HCT116 (cell line): Measurements from ENCODE around the gene ITGA7. TPM values are rescaled to one million over a fixed set of nuclear protein-coding genes. Genes with fewer than 3 reads are reported as not detected.

Experiments
- ATAC-seq: fragments of 200-7000 bp; cut with Tn5 transposase; 2 replicates; pipeline ENCODE4 v1.9.1; 2020; ENCODE audit warnings: mild to moderate bottlenecking, moderate library complexity
- BruUV-seq: library from RNA; stranded (reverse); fragments of 400-500 nt; replicated peaks from 2 replicates; lab custom pipeline; 2021; lab: Mats Ljungman, UMichigan
- CTCF ChIA-PET: fragments of 300-600 bp; sonication (Branson Sonifier 250); formaldehyde crosslinking; loops from one replicate; lab custom pipeline; 2021; ENCODE audit warnings: antibody characterized with exemption; lab: Charles Lee
- POLR2A ChIA-PET: fragments of 300-600, 350-600 bp; sonication (Branson Sonifier 250); formaldehyde crosslinking; loops from one replicate; lab custom pipeline; 2021; ENCODE audit warnings: antibody characterized with exemption; lab: Charles Lee
- RAD21 ChIA-PET, 2 experiments: fragments of 300-600 bp; sonication (Branson Sonifier 250); formaldehyde crosslinking; loops; one replicate each; lab custom pipeline; 2023; ENCODE audit warnings: low total read pairs in 2 of 2; ENCODE audit not compliant: uncharacterized antibody in 2 of 2, unreplicated experiment in 2 of 2, low non-redundant PET in 1 of 2; lab: Charles Lee
- DNase-seq: peaks from one replicate; pipeline ENCODE4 v3.0.0-alpha.2; 2010; ENCODE audit warnings: low read depth, low spot score
- H2AFZ ChIP-seq: fragments of 200-600 bp; shearing (Covaris generic), sonication (generic); 2 replicates; pipeline ENCODE4 v1.6.1; 2017; ENCODE audit warnings: low read depth, mixed run types, mixed read lengths, antibody characterized with exemption, low read length; ENCODE audit not compliant: poor library complexity, severe bottlenecking
- H3K27ac ChIP-seq: 2 replicates; pipeline ENCODE4 v1.5.1; 2012; ENCODE audit warnings: low read depth, low read length
- H3K27me3 ChIP-seq: fragments of 200-600 bp; sonication (generic); 2 replicates; pipeline ENCODE4 v1.6.1; 2016; ENCODE audit warnings: mixed run types, low read length, mixed read lengths; ENCODE audit not compliant: insufficient read depth
- H3K36me3 ChIP-seq, 2 experiments: fragments of 200-500 bp in 1 of 2; fragments of 200-600 bp in 1 of 2; sonication (Bioruptor generic) in 1 of 2; sonication (generic) in 1 of 2; 2 replicates each; pipeline versions ENCODE4 v1.5.1 to v1.6.1; 2014 to 2016; ENCODE audit warnings: low read length in 2 of 2, inconsistent platforms in 1 of 2, mixed read lengths in 1 of 2, mixed run types in 1 of 2; ENCODE audit not compliant: insufficient read depth in 2 of 2, control insufficient read depth in 1 of 2
- H3K4me1 ChIP-seq, 2 experiments: fragments of 200-600 bp in 1 of 2; sonication (generic) in 1 of 2; 2 replicates each; pipeline versions ENCODE4 v1.5.1 to v1.6.1; 2012 to 2017; ENCODE audit warnings: low read length in 2 of 2, inconsistent platforms in 1 of 2, mild to moderate bottlenecking in 1 of 2, mixed read lengths in 1 of 2, mixed run types in 1 of 2, moderate library complexity in 1 of 2; ENCODE audit not compliant: insufficient read depth in 2 of 2, control insufficient read depth in 1 of 2
- H3K4me2 ChIP-seq: fragments of 200-600 bp; sonication (generic); 2 replicates; pipeline ENCODE4 v1.6.1; 2017; ENCODE audit warnings: mixed run types, low read length, mixed read lengths
- H3K4me3 ChIP-seq, 2 experiments: fragments of 200-600 bp in 1 of 2; sonication (generic) in 1 of 2; replicated peaks in 1 of 2; 2 replicates each; pipeline ENCODE4 v1.5.1; 2011 to 2016; ENCODE audit warnings: low read length in 2 of 2, control low read depth in 1 of 2, low read depth in 1 of 2, mild to moderate bottlenecking in 1 of 2, mixed read lengths in 1 of 2, mixed run types in 1 of 2
- H3K79me2 ChIP-seq: fragments of 200-600 bp; sonication (generic); 2 replicates; pipeline ENCODE4 v1.6.1; 2017; ENCODE audit warnings: mild to moderate bottlenecking, mixed run types, low read length, moderate library complexity, mixed read lengths; ENCODE audit not compliant: insufficient read depth
- H3K9ac ChIP-seq: fragments of 200-600 bp; sonication (generic); 2 replicates; pipeline ENCODE4 v1.6.1; 2016; ENCODE audit warnings: low read length, mixed read lengths
- H3K9me2 ChIP-seq: fragments of 200-600 bp; sonication (generic), shearing (Covaris generic); 2 replicates; pipeline ENCODE4 v1.6.1; 2017; ENCODE audit warnings: mixed run types, mild to moderate bottlenecking, moderate library complexity; ENCODE audit not compliant: insufficient read depth
- H3K9me3 ChIP-seq, 2 experiments: fragments of 200-500 bp in 1 of 2; fragments of 200-600 bp in 1 of 2; sonication (Bioruptor generic) in 1 of 2; sonication (generic) in 1 of 2; 2 replicates each; pipeline ENCODE4 v1.6.1; 2014 to 2017; ENCODE audit warnings: low read length in 2 of 2, mixed read lengths in 2 of 2, inconsistent platforms in 1 of 2, low read depth in 1 of 2, mild to moderate bottlenecking in 1 of 2, mixed run types in 1 of 2, moderate library complexity in 1 of 2; ENCODE audit not compliant: control insufficient read depth in 1 of 2, insufficient read depth in 1 of 2
- H4K20me1 ChIP-seq: fragments of 200-600 bp; sonication (generic), shearing (Covaris generic); 2 replicates; pipeline ENCODE4 v1.6.1; 2017; ENCODE audit warnings: mixed run types, mild to moderate bottlenecking, moderate library complexity; ENCODE audit not compliant: insufficient read depth
- CBX3 ChIP-seq: IDR thresholded peaks from 2 replicates; pipeline ENCODE4 v1.6.1; 2012; ENCODE audit warnings: low read depth
- CEBPB ChIP-seq: IDR thresholded peaks from 2 replicates; pipeline ENCODE4 v1.6.1; 2012; ENCODE audit warnings: low read depth
- EGR1 ChIP-seq: IDR thresholded peaks from 2 replicates; pipeline ENCODE4 v1.6.1; 2012; ENCODE audit warnings: low read depth
- ELF1 ChIP-seq: IDR thresholded peaks from 2 replicates; pipeline ENCODE4 v1.6.1; 2012; ENCODE audit warnings: low read depth, borderline replicate concordance
- EZH2 ChIP-seq: fragments of 200-600 bp; sonication (generic); IDR thresholded peaks from 2 replicates; pipeline ENCODE4 v1.6.1; 2017; ENCODE audit warnings: antibody characterized with exemption, mixed run types
- EZH2phosphoT487 ChIP-seq: fragments of 200-600 bp; IDR thresholded peaks from 2 replicates; pipeline ENCODE4 v1.6.1; 2018; ENCODE audit warnings: antibody characterized with exemption, borderline replicate concordance
- JUND ChIP-seq: IDR thresholded peaks from 2 replicates; pipeline ENCODE4 v1.6.1; 2012
- POLR2AphosphoS5 ChIP-seq: IDR thresholded peaks from 2 replicates; pipeline ENCODE4 v1.6.1; 2011; ENCODE audit warnings: mild to moderate bottlenecking, low read depth, low read length, moderate library complexity
- RAD21 ChIP-seq: IDR thresholded peaks from 2 replicates; pipeline ENCODE4 v1.6.1; 2012; ENCODE audit warnings: low read depth, mild to moderate bottlenecking
- SIN3A ChIP-seq: IDR thresholded peaks from 2 replicates; pipeline ENCODE4 v1.6.1; 2012; ENCODE audit warnings: low read depth
- SP1 ChIP-seq: IDR thresholded peaks from 2 replicates; pipeline ENCODE4 v1.6.1; 2012; ENCODE audit warnings: low read depth
- SRF ChIP-seq: IDR thresholded peaks from 2 replicates; pipeline ENCODE4 v1.6.1; 2012; ENCODE audit warnings: low read depth
- TCF7L2 ChIP-seq: IDR thresholded peaks from 2 replicates; pipeline ENCODE4 v1.7.0; 2011; ENCODE audit warnings: borderline replicate concordance, inconsistent platforms; ENCODE audit not compliant: insufficient read depth, insufficient read length; ENCODE audit errors: extremely low read depth
- ZNF274 ChIP-seq: fragments of 200-500 bp; sonication (Bioruptor generic); IDR thresholded peaks from 2 replicates; pipeline ENCODE4 v1.6.1; 2014; ENCODE audit warnings: mild to moderate bottlenecking, low read depth, low read length, inconsistent platforms
- intact Hi-C: fragments of 100-400 bp; cut with micrococcal nuclease; formaldehyde crosslinking; loops from 2 replicates; pipeline ENCODE4 v1.10.0; 2022
- total RNA-seq: library from RNA; stranded (reverse); gene quantifications from one replicate; pipeline ENCODE4 v1.2.1, GENCODE V29; 2021; ENCODE audit not compliant: unreplicated experiment
- TF ChIP-seq, protein P1 (sequence below), 3 experiments: fragments of 200-600 bp in 1 of 3; sonication (generic) in 1 of 3; IDR thresholded peaks in 2 of 3; conservative IDR thresholded peaks in 1 of 3; 2 replicates each; pipeline ENCODE4 v1.5.1; 2012 to 2017; ENCODE audit warnings: low read depth in 2 of 3, low read length in 2 of 3, antibody characterized with exemption in 1 of 3, borderline replicate concordance in 1 of 3, control low read depth in 1 of 3, mild to moderate bottlenecking in 1 of 3, mixed read lengths in 1 of 3, mixed run types in 1 of 3, moderate library complexity in 1 of 3; ENCODE audit not compliant: insufficient read depth in 1 of 3
- TF ChIP-seq, protein P2 (sequence below): IDR thresholded peaks from 2 replicates; pipeline ENCODE4 v1.6.1; 2011; ENCODE audit warnings: mild to moderate bottlenecking, low read length, moderate library complexity; ENCODE audit not compliant: insufficient replicate concordance; ENCODE audit errors: extremely low read depth
- TF ChIP-seq, protein P3 (sequence below): IDR thresholded peaks from 2 replicates; pipeline ENCODE4 v1.6.1; 2012
- TF ChIP-seq, protein P4 (sequence below): IDR thresholded peaks from 2 replicates; pipeline ENCODE4 v1.6.1; 2012; ENCODE audit warnings: low read depth

ITGA7 gene
- total RNA-seq, 1 experiment from 2014 or later = 17.8 TPM

DNA sequence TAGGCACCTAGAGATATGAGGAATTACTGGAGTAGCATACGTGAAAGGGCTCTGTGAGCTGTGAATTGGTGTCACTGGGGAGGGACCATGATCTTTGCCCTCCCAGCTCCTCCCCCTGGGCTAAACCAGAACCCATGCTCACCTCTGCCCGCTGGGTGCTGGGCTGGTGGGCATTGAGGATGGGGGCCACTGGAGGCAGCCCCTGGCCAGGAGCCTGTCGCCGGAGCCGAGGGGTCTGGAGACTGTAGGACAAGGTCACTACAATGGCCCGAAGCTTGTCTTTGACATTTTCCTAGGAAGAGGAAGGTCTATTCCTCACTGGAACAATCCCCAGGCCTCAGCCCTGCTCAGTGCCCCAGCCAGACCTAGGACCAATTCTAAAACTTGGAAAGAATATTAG, 11.6 kb downstream of the ITGA7 start:
- no peak overlapping the region for H3K4me2 ChIP-seq
- H3K27ac ChIP-seq = no peak overlapping the region
- ATAC-seq (no peak), DNase-seq (no peak)
- H3K79me2 ChIP-seq = no peaks in the 10 kb centered on the region
- no peaks in the 10 kb centered on the region for H3K9me3 ChIP-seq
- no peaks in the 10 kb centered on the region for H3K27me3 ChIP-seq
- no peaks in the 10 kb centered on the region for H4K20me1 ChIP-seq
- ChIA-PET CTCF (interaction anchor here (1.5 kb wide), 1 partner anchor 10 kb away, joined by 12 read pairs; no protein-coding TSS in a partner anchor), RAD21 (no interaction called here), POLR2A (no interaction called here)
- no peak overlapping the region for H3K9ac ChIP-seq
- TF ChIP-seq POLR2AphosphoS5 (no peak), RAD21 (no peak), SRF (no peak), SP1 (no peak), EGR1 (no peak), CBX3 (no peak), CEBPB (no peak), EZH2 (no peak), ZNF274 (no peak), ELF1 (no peak), TCF7L2 (no peak), JUND (no peak), SIN3A (no peak), EZH2phosphoT487 (no peak)
- TF ChIP-seq, protein P1, sequence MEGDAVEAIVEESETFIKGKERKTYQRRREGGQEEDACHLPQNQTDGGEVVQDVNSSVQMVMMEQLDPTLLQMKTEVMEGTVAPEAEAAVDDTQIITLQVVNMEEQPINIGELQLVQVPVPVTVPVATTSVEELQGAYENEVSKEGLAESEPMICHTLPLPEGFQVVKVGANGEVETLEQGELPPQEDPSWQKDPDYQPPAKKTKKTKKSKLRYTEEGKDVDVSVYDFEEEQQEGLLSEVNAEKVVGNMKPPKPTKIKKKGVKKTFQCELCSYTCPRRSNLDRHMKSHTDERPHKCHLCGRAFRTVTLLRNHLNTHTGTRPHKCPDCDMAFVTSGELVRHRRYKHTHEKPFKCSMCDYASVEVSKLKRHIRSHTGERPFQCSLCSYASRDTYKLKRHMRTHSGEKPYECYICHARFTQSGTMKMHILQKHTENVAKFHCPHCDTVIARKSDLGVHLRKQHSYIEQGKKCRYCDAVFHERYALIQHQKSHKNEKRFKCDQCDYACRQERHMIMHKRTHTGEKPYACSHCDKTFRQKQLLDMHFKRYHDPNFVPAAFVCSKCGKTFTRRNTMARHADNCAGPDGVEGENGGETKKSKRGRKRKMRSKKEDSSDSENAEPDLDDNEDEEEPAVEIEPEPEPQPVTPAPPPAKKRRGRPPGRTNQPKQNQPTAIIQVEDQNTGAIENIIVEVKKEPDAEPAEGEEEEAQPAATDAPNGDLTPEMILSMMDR (IDR thresholded peaks at IDR 0.05 in 2 of 3, conservative IDR thresholded peaks at IDR 0.05 in 1 of 3; ENCODE audit: borderline replicate concordance in 1 of 3, insufficient read depth in 1 of 3, low read depth in 2 of 3, low read length in 2 of 3) = no peak
- TF ChIP-seq, protein P2, sequence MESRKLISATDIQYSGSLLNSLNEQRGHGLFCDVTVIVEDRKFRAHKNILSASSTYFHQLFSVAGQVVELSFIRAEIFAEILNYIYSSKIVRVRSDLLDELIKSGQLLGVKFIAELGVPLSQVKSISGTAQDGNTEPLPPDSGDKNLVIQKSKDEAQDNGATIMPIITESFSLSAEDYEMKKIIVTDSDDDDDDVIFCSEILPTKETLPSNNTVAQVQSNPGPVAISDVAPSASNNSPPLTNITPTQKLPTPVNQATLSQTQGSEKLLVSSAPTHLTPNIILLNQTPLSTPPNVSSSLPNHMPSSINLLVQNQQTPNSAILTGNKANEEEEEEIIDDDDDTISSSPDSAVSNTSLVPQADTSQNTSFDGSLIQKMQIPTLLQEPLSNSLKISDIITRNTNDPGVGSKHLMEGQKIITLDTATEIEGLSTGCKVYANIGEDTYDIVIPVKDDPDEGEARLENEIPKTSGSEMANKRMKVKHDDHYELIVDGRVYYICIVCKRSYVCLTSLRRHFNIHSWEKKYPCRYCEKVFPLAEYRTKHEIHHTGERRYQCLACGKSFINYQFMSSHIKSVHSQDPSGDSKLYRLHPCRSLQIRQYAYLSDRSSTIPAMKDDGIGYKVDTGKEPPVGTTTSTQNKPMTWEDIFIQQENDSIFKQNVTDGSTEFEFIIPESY = no peak
- TF ChIP-seq, protein P3, sequence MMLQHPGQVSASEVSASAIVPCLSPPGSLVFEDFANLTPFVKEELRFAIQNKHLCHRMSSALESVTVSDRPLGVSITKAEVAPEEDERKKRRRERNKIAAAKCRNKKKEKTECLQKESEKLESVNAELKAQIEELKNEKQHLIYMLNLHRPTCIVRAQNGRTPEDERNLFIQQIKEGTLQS = no peak
- TF ChIP-seq, protein P4, sequence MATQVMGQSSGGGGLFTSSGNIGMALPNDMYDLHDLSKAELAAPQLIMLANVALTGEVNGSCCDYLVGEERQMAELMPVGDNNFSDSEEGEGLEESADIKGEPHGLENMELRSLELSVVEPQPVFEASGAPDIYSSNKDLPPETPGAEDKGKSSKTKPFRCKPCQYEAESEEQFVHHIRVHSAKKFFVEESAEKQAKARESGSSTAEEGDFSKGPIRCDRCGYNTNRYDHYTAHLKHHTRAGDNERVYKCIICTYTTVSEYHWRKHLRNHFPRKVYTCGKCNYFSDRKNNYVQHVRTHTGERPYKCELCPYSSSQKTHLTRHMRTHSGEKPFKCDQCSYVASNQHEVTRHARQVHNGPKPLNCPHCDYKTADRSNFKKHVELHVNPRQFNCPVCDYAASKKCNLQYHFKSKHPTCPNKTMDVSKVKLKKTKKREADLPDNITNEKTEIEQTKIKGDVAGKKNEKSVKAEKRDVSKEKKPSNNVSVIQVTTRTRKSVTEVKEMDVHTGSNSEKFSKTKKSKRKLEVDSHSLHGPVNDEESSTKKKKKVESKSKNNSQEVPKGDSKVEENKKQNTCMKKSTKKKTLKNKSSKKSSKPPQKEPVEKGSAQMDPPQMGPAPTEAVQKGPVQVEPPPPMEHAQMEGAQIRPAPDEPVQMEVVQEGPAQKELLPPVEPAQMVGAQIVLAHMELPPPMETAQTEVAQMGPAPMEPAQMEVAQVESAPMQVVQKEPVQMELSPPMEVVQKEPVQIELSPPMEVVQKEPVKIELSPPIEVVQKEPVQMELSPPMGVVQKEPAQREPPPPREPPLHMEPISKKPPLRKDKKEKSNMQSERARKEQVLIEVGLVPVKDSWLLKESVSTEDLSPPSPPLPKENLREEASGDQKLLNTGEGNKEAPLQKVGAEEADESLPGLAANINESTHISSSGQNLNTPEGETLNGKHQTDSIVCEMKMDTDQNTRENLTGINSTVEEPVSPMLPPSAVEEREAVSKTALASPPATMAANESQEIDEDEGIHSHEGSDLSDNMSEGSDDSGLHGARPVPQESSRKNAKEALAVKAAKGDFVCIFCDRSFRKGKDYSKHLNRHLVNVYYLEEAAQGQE = no peak
- H2AFZ ChIP-seq = no peak overlapping the region
- no TSS peak for BruUV-seq
- no peaks in the 10 kb centered on the region for H3K36me3 ChIP-seq
- H3K4me3 ChIP-seq = no peak overlapping the region
- peaks cover 0 to 4% of the 10 kb centered on the region in 2 experiments; a peak in 1 of 4 replicates for H3K4me1 ChIP-seq
- intact Hi-C loops = no loop called here
- no peaks in the 10 kb centered on the region for H3K9me2 ChIP-seq
